Measurements from ENCODE around the gene BIRC3. TPM values are rescaled to one million over a fixed set of nuclear protein-coding genes. Genes with fewer than 3 reads are reported as not detected.

The BIRC3 gene
- total RNA-seq, 1 experiment from 2014 or later = 4.7 TPM

- TF ChIP-seq EZH2 (IDR thresholded peaks at IDR 0.05) (no peak), YY1 (IDR thresholded peaks at IDR 0.05; ENCODE audit: extremely low read depth, insufficient replicate concordance, low read depth, low read length) (peak; percentile 63)
Measured at GRCh38 chr11:102341844-102342318, 24.6 kb downstream of the BIRC3 start (continued).

GRCh38 chr11:102343809-102344208 is 26.5 kb downstream of the BIRC3 start:
- ChIA-PET POLR2A (interaction anchor here (1.2 kb wide), 1 partner anchor 50 kb away, joined by 3 read pairs; no protein-coding TSS in a partner anchor), RAD21 (ENCODE audit: low non-redundant PET in 1 of 2, low total read pairs in 2 of 2, uncharacterized antibody in 2 of 2, unreplicated experiment in 2 of 2) (no interaction called here), CTCF (interaction anchor here (1.0 to 4.1 kb wide), 2 partner anchors 50 to 270 kb away, joined by 3 to 60 read pairs; no protein-coding TSS in a partner anchor)
- Histone ChIP-seq H3K4me1 (ENCODE audit: control insufficient read depth in 1 of 2, insufficient read depth in 2 of 2, low read length in 2 of 2) (peaks cover 2 to 38% of the 10 kb centered on the region in 2 experiments; a peak in 3 of 4 replicates), H3K9me2 (ENCODE audit: insufficient read depth) (no peaks in the 10 kb centered on the region), H3K9me3 (ENCODE audit: control insufficient read depth in 1 of 2, insufficient read depth in 1 of 2, low read depth in 1 of 2, low read length in 2 of 2) (no peaks in the 10 kb centered on the region), H3K79me2 (ENCODE audit: insufficient read depth, low read length) (peaks cover 21% of the 10 kb centered on the region), H3K9ac (ENCODE audit: low read length) (no peak overlapping the region), H3K27me3 (ENCODE audit: insufficient read depth, low read length) (no peaks in the 10 kb centered on the region), H3K27ac (ENCODE audit: low read depth, low read length) (no peak overlapping the region), H4K20me1 (ENCODE audit: insufficient read depth) (no peaks in the 10 kb centered on the region), H3K4me2 (ENCODE audit: low read length) (no peak overlapping the region), H2AFZ (ENCODE audit: low read depth, low read length, poor library complexity, severe bottlenecking) (no peak overlapping the region), H3K4me3 (replicated peaks in 1 of 2; ENCODE audit: low read depth in 1 of 2, low read length in 2 of 2) (no peak overlapping the region), H3K36me3 (ENCODE audit: control insufficient read depth in 1 of 2, insufficient read depth in 2 of 2, low read length in 2 of 2) (no peaks in the 10 kb centered on the region)
- TF ChIP-seq EGR1 (IDR thresholded peaks at IDR 0.05; ENCODE audit: low read depth) (no peak), POLR2AphosphoS5 (IDR thresholded peaks at IDR 0.05; ENCODE audit: low read depth, low read length) (no peak), ZNF274 (IDR thresholded peaks at IDR 0.05; ENCODE audit: low read depth, low read length) (no peak), SRF (IDR thresholded peaks at IDR 0.05; ENCODE audit: low read depth) (no peak), ATF3 (IDR thresholded peaks at IDR 0.05) (no peak), FOSL1 (IDR thresholded peaks at IDR 0.05; ENCODE audit: low read depth) (no peak), ZBTB33 (IDR thresholded peaks at IDR 0.05; ENCODE audit: extremely low read depth, insufficient replicate concordance, low read length) (no peak), REST (IDR thresholded peaks at IDR 0.05; ENCODE audit: low read depth) (no peak), EZH2 (IDR thresholded peaks at IDR 0.05) (no peak)
- ATAC-seq = no peak
- DNase-seq (ENCODE audit: low read depth, low spot score) = no peak
- no TSS peak for BruUV-seq (replicated peaks)
- intact Hi-C loops (cut with micrococcal nuclease) = loop anchor here (5.0 to 10.0 kb wide), 2 partner anchors 323 to 479 kb away; no protein-coding TSS in a partner anchor
